Progenitor cell of endocrine pancreas (in vitro differentiated cells): ENCODE results near the gene HCFC1R1. TPM values are rescaled to one million over a fixed set of nuclear protein-coding genes. Genes with fewer than 3 reads are reported as not detected.
"Not testable (repeated sequence)": the region's sequence is repeated elsewhere in the genome, so short reads cannot be mapped to it uniquely, and the experiment has no call there.

ENCODE experiments used
- DNase-seq: peaks from one replicate; pipeline ENCODE4 v3.0.0; 2021; ENCODE audit warnings: low spot score; ENCODE audit not compliant: unreplicated experiment
- H3K27ac Mint-ChIP-seq: 2 replicates; pipeline ENCODE4 v1.8.0; 2021; ENCODE audit warnings: mild to moderate bottlenecking, moderate library complexity, mixed read lengths
- H3K27me3 Mint-ChIP-seq: 2 replicates; pipeline ENCODE4 v1.8.0; 2021; ENCODE audit warnings: mixed read lengths
- H3K36me3 Mint-ChIP-seq: 2 replicates; pipeline ENCODE4 v1.8.0; 2022; ENCODE audit warnings: mixed read lengths; ENCODE audit not compliant: insufficient read depth
- H3K4me1 Mint-ChIP-seq: 2 replicates; pipeline ENCODE4 v1.8.0; 2021; ENCODE audit warnings: low read depth, mixed read lengths
- H3K4me3 Mint-ChIP-seq: 2 replicates; pipeline ENCODE4 v1.8.0; 2021; ENCODE audit warnings: low read depth, mild to moderate bottlenecking, moderate library complexity, mixed read lengths
- H3K9me3 Mint-ChIP-seq: 2 replicates; pipeline ENCODE4 v1.8.0; 2021; ENCODE audit warnings: low read depth, mixed read lengths
- total RNA-seq: library from RNA; stranded (reverse); gene quantifications from 2 replicates; pipeline ENCODE4 v1.2.1, GENCODE V29; 2021
- TF ChIP-seq, protein P1 (sequence below): fragments of 200-600 bp; sonication (generic); IDR thresholded peaks from one replicate; pipeline ENCODE4 v1.5.0; 2021; ENCODE audit warnings: antibody characterized with exemption, mild to moderate bottlenecking; ENCODE audit not compliant: unreplicated experiment

HCFC1R1 gene
- total RNA-seq, 1 donor from 2014 or later: 22.4 TPM

GRCh38 chr16:3058139-3059030 is 34.6 kb upstream of the HCFC1R1 start:
- Mint-ChIP-seq H3K4me1 (peaks cover 5% of the 10 kb centered on the region), H3K36me3 (peaks cover 11% of the 10 kb centered on the region), H3K4me3 (peak overlapping the region; percentile 80), H3K9me3 (no peaks in the 10 kb centered on the region), H3K27me3 (peaks cover 28% of the 10 kb centered on the region), H3K27ac (peak overlapping the region; percentile 64)
- DNase-seq: peak; percentile 36
- TF ChIP-seq, protein P1, sequence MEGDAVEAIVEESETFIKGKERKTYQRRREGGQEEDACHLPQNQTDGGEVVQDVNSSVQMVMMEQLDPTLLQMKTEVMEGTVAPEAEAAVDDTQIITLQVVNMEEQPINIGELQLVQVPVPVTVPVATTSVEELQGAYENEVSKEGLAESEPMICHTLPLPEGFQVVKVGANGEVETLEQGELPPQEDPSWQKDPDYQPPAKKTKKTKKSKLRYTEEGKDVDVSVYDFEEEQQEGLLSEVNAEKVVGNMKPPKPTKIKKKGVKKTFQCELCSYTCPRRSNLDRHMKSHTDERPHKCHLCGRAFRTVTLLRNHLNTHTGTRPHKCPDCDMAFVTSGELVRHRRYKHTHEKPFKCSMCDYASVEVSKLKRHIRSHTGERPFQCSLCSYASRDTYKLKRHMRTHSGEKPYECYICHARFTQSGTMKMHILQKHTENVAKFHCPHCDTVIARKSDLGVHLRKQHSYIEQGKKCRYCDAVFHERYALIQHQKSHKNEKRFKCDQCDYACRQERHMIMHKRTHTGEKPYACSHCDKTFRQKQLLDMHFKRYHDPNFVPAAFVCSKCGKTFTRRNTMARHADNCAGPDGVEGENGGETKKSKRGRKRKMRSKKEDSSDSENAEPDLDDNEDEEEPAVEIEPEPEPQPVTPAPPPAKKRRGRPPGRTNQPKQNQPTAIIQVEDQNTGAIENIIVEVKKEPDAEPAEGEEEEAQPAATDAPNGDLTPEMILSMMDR: no peak

DNA sequence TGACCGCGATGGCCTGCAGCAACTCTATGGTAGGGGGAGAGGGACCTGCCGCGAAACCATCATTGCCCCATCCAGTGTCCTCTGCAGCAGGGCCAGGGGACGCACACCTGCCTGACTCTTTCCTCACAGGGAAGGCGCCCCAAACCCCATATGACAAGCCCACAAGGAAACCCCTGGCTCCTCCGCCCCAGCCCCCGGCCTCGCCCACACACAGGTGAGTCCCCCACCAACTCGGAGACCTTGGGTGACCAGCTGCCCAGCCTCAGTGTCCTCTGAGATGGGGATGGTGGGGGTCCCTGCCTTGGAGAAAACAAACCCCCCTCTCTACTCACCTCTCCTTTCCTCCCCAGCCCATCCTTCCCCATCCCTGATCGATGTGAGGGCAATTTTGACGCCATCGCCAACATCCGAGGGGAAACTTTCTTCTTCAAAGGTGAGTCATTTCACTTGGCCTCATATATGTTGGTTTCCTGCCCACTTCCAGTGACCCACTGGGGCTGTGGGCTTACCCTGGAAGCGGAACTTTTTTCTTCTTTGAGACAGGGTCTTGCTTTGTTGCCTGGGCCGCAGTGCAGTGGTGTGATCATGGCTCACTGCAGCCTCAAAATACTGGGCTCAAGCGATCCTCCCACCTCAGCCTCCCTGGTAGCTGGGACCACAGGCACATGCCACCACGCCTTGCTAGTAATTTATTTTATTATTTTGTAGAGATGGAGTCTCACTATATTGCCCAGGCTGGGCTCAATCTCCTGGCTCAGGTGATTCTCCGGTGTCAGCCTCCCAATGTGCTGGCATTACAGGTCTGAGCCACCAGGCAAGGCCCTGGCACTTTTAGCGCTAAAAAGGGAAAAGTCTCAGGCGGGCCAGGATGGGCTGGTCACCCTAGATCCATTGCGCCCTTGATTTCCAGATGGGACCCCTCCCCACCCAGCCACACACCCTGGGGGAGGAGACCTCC is 33.7 kb upstream of the HCFC1R1 start:
- Mint-ChIP-seq H3K27ac (no peak overlapping the region), H3K4me1 (peaks cover 5% of the 10 kb centered on the region), H3K4me3 (peak overlapping the region; percentile 29), H3K27me3 (peaks cover 25% of the 10 kb centered on the region), H3K9me3 (no peaks in the 10 kb centered on the region), H3K36me3 (peaks cover 11% of the 10 kb centered on the region)
- TF ChIP-seq, protein P1: no peak
- no peak for DNase-seq

- no peak for DNase-seq
- TF ChIP-seq, protein P1: no peak
- Mint-ChIP-seq H3K27me3 (peaks cover 24% of the 10 kb centered on the region), H3K36me3 (peaks cover 13% of the 10 kb centered on the region), H3K4me1 (peaks cover 5% of the 10 kb centered on the region), H3K4me3 (no peak overlapping the region), H3K27ac (no peak overlapping the region), H3K9me3 (no peaks in the 10 kb centered on the region)
Measured at GRCh38 chr16:3056336-3057180, 32.8 kb upstream of the HCFC1R1 start.

DNA sequence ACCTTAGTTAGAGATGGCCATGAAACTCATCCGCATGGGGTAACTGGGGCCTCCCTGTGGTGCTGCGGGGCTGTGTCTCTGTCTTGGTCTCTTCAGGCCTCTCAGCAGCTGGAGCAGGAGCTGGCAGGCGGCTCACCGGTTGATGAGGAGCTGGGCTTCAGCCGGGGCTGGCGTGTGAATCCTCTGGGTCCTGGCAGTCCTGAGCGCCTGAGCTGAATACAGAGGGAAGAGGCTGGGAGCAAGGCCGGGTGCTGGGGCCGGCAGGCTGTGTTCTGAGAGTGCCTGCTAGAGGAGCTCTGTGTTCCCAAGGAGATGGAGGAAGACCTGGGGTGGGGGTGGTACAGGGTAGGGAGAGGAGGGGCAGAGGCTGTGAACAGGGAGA is 32.0 kb upstream of the HCFC1R1 start:
- H3K9me3 Mint-ChIP-seq, H3K27ac Mint-ChIP-seq, H3K4me3 Mint-ChIP-seq, DNase-seq: not testable (repeated sequence)
- peaks cover 13% of the 10 kb centered on the region for H3K36me3 Mint-ChIP-seq
- H3K4me1 Mint-ChIP-seq: peaks cover 12% of the 10 kb centered on the region
- peaks cover 27% of the 10 kb centered on the region for H3K27me3 Mint-ChIP-seq

DNA sequence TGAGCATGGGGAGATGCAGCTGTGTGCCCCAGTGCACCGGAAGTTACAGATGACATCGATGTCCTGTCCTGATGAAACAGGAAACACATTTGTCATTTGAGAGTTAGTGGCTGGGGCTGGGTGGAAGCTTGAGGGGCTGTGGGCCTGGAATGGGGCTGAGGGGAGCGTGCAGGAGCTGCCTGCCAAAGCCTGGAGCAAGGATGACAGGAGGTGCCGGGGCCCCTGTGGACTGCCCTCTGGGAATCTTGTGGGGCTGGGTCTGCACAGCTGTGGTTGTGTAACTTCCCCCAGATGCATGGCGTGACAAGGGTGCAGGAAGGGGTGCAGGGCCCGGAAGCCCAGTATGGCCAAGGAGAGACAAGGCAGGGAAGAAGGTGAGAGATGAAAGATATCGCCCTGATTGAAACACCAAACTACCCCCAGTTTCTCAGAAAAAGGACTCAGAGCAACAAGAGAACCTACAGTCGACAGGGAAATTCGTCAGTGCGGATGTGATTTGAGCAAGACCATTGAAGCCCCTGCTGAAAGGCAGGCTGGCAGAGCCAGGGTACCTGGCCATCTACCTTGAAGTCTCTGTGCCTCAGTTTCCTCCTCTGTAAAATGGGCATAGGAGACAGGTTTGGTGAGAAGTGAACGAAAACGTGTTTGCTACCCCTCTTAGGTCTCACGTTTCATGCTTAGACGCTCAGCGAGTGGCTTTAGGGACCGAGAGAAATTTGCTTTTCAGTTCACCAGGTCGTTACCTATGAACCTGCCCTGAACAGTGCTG is 31.4 kb upstream of the HCFC1R1 start:
- H3K4me1 Mint-ChIP-seq: peaks cover 12% of the 10 kb centered on the region
- H3K27ac Mint-ChIP-seq: no peak overlapping the region
- peaks cover 28% of the 10 kb centered on the region for H3K27me3 Mint-ChIP-seq
- H3K9me3 Mint-ChIP-seq: no peaks in the 10 kb centered on the region
- no peak overlapping the region for H3K4me3 Mint-ChIP-seq
- DNase-seq: no peak
- TF ChIP-seq, protein P1: no peak
- H3K36me3 Mint-ChIP-seq: peaks cover 13% of the 10 kb centered on the region

DNA sequence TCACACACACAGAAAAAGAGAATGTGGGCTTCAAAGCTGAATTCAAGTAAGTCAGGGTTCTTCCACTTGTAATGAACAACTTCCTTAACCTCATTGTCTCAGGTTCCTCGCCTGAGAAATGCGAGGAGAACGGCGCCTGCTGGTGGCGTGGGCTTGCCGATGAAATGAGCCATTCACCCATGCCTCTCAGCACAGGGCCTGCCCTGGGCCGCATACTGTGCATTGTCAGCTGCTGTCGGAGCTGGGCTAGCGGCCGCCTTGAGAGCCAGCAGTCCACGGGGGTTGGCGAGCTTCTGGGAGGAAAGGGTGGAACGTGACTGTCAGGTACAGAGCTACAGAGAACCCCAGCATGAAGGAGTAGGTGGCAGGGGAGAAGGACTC is 29.6 kb upstream of the HCFC1R1 start:
- peaks cover 13% of the 10 kb centered on the region for H3K36me3 Mint-ChIP-seq
- not testable (repeated sequence) for H3K9me3 Mint-ChIP-seq, H3K4me1 Mint-ChIP-seq, DNase-seq, H3K27ac Mint-ChIP-seq, H3K4me3 Mint-ChIP-seq
- peaks cover 40% of the 10 kb centered on the region for H3K27me3 Mint-ChIP-seq

DNA sequence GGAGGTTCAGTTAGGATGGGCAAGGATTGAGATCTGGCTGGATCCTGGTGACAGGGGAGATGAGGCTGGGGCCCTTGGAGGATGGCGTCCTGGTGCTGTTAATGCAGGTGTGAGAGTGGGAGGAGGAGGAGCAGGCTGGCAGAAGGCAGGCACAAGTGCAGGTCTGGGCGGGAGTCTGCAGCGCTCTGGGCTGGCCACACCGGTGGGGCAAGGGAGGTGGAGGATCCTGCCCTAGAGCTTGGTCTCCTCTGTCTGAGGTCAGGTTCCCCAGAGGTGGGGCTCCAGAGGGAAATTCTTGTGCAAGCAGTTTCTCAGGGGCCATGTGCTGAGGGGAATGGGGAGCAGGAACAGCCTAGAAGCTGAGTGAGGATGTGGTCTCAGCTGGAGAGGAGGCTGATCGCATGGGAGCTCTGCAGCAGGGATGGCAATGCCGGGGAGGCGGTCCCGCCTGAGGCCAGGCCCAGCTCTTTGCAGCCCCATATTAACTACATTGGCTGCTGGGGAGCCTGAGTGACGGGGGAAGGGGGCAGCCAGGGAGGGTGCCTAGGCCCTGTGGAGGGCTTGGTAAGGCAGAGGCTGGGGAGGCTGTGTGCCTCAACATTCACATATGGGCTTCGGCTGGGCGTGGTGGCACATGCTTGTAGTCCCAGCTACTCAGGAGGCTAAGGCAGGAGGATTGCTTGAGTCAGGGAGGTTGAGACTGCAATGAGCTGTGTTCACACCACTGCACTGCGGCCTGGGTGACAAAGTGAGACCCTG is 29.0 kb upstream of the HCFC1R1 start:
- not testable (repeated sequence) for H3K27ac Mint-ChIP-seq, H3K4me3 Mint-ChIP-seq, H3K9me3 Mint-ChIP-seq, H3K4me1 Mint-ChIP-seq, DNase-seq
- Mint-ChIP-seq H3K27me3 (peaks cover 46% of the 10 kb centered on the region), H3K36me3 (peaks cover 13% of the 10 kb centered on the region)
